ENCODE data around the gene ANXA5. TPM values are rescaled to one million over a fixed set of nuclear protein-coding genes. Genes with fewer than 3 reads are reported as not detected.

ANXA5 gene
- total RNA-seq, 1 donor from 2014 or later = 216 TPM

DNA sequence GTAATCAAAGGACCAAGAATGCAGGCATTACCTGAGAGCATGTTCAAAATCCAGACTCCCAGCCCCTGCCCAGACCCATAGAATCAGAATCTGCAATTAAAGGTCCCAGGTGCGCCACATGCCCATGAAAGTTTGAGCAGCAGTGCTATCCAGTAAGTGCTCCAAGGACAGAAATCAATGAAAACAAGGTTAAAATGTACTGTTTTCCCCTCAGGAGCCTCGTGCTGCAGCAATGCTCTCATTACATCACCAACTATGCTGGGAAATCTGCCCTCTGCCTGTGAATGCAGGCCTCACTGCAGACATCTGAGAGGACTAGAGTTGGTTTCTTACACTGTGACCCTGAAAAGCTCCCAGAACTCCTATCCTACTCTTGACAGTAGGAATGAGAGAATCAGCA lies 21.1 kb downstream of the ANXA5 start:
- H3K79me2 ChIP-seq (ENCODE audit: low read depth) = no peaks in the 10 kb centered on the region

DNA sequence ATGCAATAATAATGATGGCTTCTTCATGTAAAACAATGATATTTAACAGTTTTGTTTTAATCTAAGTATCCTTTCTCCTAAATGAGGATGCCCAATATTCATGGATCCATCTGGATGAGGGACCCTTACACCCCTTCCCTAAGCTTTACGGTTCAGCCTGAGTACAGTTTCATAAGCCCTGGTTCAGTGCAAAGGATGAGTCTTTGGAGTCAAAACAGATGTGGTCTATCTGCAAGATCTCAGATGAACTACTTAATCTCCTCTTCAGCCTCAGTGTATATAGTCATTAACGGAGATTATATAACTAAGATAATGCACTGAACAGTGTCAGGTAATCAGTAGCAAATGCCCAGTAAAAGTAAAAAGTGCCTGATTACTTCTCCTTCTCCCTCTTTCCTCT lies 22.1 kb downstream of the ANXA5 start:
- H3K27ac Mint-ChIP-seq = no peak overlapping the region

More for the DNA sequence above, 21.1 kb downstream of the ANXA5 start:
- H3K27ac ChIP-seq = no peak overlapping the region
- Mint-ChIP-seq H3K36me3 (peaks cover 35% of the 10 kb centered on the region), H3K4me1 (no peaks in the 10 kb centered on the region), H3K27ac (no peak overlapping the region), H3K4me3 (no peak overlapping the region), H3K27me3 (ENCODE audit: insufficient read depth, low read depth) (no peaks in the 10 kb centered on the region), H3K9me3 (no peaks in the 10 kb centered on the region)
- H2AFZ ChIP-seq (replicated peaks) = no peak overlapping the region
- H4K20me1 ChIP-seq (ENCODE audit: low read depth) = no peaks in the 10 kb centered on the region
- H3K4me3 ChIP-seq = no peak overlapping the region
- no peak overlapping the region for H3K9ac ChIP-seq
- no peak for DNase-seq (ENCODE audit: low spot score)
- TF ChIP-seq, protein P1, sequence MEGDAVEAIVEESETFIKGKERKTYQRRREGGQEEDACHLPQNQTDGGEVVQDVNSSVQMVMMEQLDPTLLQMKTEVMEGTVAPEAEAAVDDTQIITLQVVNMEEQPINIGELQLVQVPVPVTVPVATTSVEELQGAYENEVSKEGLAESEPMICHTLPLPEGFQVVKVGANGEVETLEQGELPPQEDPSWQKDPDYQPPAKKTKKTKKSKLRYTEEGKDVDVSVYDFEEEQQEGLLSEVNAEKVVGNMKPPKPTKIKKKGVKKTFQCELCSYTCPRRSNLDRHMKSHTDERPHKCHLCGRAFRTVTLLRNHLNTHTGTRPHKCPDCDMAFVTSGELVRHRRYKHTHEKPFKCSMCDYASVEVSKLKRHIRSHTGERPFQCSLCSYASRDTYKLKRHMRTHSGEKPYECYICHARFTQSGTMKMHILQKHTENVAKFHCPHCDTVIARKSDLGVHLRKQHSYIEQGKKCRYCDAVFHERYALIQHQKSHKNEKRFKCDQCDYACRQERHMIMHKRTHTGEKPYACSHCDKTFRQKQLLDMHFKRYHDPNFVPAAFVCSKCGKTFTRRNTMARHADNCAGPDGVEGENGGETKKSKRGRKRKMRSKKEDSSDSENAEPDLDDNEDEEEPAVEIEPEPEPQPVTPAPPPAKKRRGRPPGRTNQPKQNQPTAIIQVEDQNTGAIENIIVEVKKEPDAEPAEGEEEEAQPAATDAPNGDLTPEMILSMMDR (IDR thresholded peaks at IDR 0.05) = peak; percentile 15
- TF ChIP-seq EZH2 (IDR thresholded peaks at IDR 0.05) = no peak
- no peak for TF ChIP-seq EZH2phosphoT487 (IDR thresholded peaks at IDR 0.05)
- no peaks in the 10 kb centered on the region for H3K4me1 ChIP-seq
- H3K36me3 ChIP-seq = no peaks in the 10 kb centered on the region
- no peaks in the 10 kb centered on the region for H3K27me3 ChIP-seq
- H3K4me2 ChIP-seq = no peak overlapping the region
- no peaks in the 10 kb centered on the region for H3F3A ChIP-seq (ENCODE audit: low read depth)
- H3K9me3 ChIP-seq (ENCODE audit: low read depth) = no peaks in the 10 kb centered on the region

DNA sequence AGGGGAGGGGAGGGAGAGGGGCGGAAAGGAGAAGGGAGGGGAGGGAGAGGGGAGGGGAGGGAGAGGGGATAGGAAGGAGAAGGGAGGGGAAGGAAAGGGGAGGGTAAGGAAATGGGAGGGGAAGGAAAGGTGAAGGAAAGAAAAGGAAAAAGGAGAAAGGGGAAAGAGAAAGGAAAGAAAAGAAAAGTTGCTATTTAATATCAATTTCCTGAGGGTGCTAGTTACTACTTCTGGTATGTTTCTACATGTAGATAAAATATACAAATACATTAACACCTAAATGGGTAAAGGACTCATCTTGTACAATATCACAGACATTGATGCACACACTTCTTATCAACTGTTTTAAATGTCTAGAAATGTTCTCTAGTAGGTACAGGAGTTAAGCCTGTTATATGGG lies 22.6 kb downstream of the ANXA5 start:
- TF ChIP-seq EZH2phosphoT487 (IDR thresholded peaks at IDR 0.05) = no peak
- no peak for TF ChIP-seq EZH2 (IDR thresholded peaks at IDR 0.05)
- TF ChIP-seq, protein P1 (IDR thresholded peaks at IDR 0.05) = no peak
- Histone ChIP-seq H4K20me1 (ENCODE audit: low read depth) (no peaks in the 10 kb centered on the region), H3K4me2 (no peak overlapping the region), H3K79me2 (ENCODE audit: low read depth) (no peaks in the 10 kb centered on the region), H3K27me3 (no peaks in the 10 kb centered on the region), H3K4me1 (no peaks in the 10 kb centered on the region), H3K4me3 (no peak overlapping the region), H2AFZ (replicated peaks) (no peak overlapping the region), H3K27ac (no peak overlapping the region), H3K36me3 (no peaks in the 10 kb centered on the region), H3F3A (ENCODE audit: low read depth) (no peaks in the 10 kb centered on the region), H3K9me3 (ENCODE audit: low read depth) (no peaks in the 10 kb centered on the region), H3K9ac (no peak overlapping the region)
- no peaks in the 10 kb centered on the region for H3K27me3 Mint-ChIP-seq (ENCODE audit: insufficient read depth, low read depth)
- no peaks in the 10 kb centered on the region for H3K4me1 Mint-ChIP-seq
- no peaks in the 10 kb centered on the region for H3K9me3 Mint-ChIP-seq
- no peak overlapping the region for H3K27ac Mint-ChIP-seq
- no peak for DNase-seq (ENCODE audit: low spot score)
- no peak overlapping the region for H3K4me3 Mint-ChIP-seq
- H3K36me3 Mint-ChIP-seq = peaks cover 35% of the 10 kb centered on the region

More for the DNA sequence above, 22.1 kb downstream of the ANXA5 start:
- Histone ChIP-seq H2AFZ (replicated peaks) (no peak overlapping the region), H3K4me1 (no peaks in the 10 kb centered on the region), H3K27me3 (no peaks in the 10 kb centered on the region), H3K9me3 (ENCODE audit: low read depth) (no peaks in the 10 kb centered on the region), H3K27ac (no peak overlapping the region), H3K4me2 (no peak overlapping the region), H3F3A (ENCODE audit: low read depth) (no peaks in the 10 kb centered on the region), H3K36me3 (no peaks in the 10 kb centered on the region), H3K4me3 (no peak overlapping the region), H3K9ac (no peak overlapping the region), H4K20me1 (ENCODE audit: low read depth) (no peaks in the 10 kb centered on the region), H3K79me2 (ENCODE audit: low read depth) (no peaks in the 10 kb centered on the region)
- no peaks in the 10 kb centered on the region for H3K9me3 Mint-ChIP-seq
- H3K4me1 Mint-ChIP-seq = no peaks in the 10 kb centered on the region
- peaks cover 30% of the 10 kb centered on the region for H3K36me3 Mint-ChIP-seq
- no peaks in the 10 kb centered on the region for H3K27me3 Mint-ChIP-seq (ENCODE audit: insufficient read depth, low read depth)
- TF ChIP-seq, protein P1 (IDR thresholded peaks at IDR 0.05) = no peak
- TF ChIP-seq EZH2phosphoT487 (IDR thresholded peaks at IDR 0.05) (no peak), EZH2 (IDR thresholded peaks at IDR 0.05) (no peak)
- no peak for DNase-seq (ENCODE audit: low spot score)
- no peak overlapping the region for H3K4me3 Mint-ChIP-seq

Data from neural progenitor cell (in vitro differentiated cells).